H9 (cell line): Measurements from ENCODE around the gene KCNIP1. TPM values are rescaled to one million over a fixed set of nuclear protein-coding genes. Genes with fewer than 3 reads are reported as not detected.

Experiments used
- DNase-seq: peaks from one replicate; pipeline ENCODE4 v3.0.0-alpha.2; 2017
- H2AFZ ChIP-seq: one replicate; pipeline ENCODE4 v1.6.1; 2013; ENCODE audit warnings: mild to moderate bottlenecking, low read length, control low read depth, moderate library complexity
- H2AK5ac ChIP-seq: 2 replicates; pipeline ENCODE4 v1.6.1; 2013; ENCODE audit warnings: low read length, control low read depth, mixed read lengths; ENCODE audit not compliant: insufficient read length
- H2BK120ac ChIP-seq: one replicate; pipeline ENCODE4 v1.6.1; 2013; ENCODE audit warnings: low read depth, mild to moderate bottlenecking, low read length, control low read depth, inconsistent platforms; ENCODE audit not compliant: poor library complexity, severe bottlenecking
- H2BK12ac ChIP-seq: 2 replicates; pipeline ENCODE4 v1.6.1; 2013; ENCODE audit warnings: low read length, control low read depth, mixed read lengths, low read depth; ENCODE audit not compliant: insufficient read length
- H2BK15ac ChIP-seq: 2 replicates; pipeline ENCODE4 v1.6.1; 2013; ENCODE audit warnings: low read depth, low read length, control low read depth
- H2BK20ac ChIP-seq: one replicate; pipeline ENCODE4 v1.6.1; 2013; ENCODE audit warnings: low read depth, mild to moderate bottlenecking, low read length, control low read depth, inconsistent platforms; ENCODE audit not compliant: poor library complexity, severe bottlenecking
- H2BK5ac ChIP-seq: 2 replicates; pipeline ENCODE4 v1.6.1; 2013; ENCODE audit warnings: low read length, control low read depth, mixed read lengths; ENCODE audit not compliant: insufficient read length
- H3K14ac ChIP-seq: 2 replicates; pipeline ENCODE4 v1.6.1; 2013; ENCODE audit warnings: low read length, control low read depth; ENCODE audit not compliant: insufficient read depth
- H3K18ac ChIP-seq: 2 replicates; pipeline ENCODE4 v1.6.1; 2013; ENCODE audit warnings: low read depth, mild to moderate bottlenecking, mixed read lengths, low read length, control low read depth; ENCODE audit not compliant: insufficient read length
- H3K23ac ChIP-seq: 2 replicates; pipeline ENCODE4 v1.6.1; 2013; ENCODE audit warnings: low read length, control low read depth, mixed read lengths, low read depth; ENCODE audit not compliant: insufficient read length
- H3K23me2 ChIP-seq: 2 replicates; pipeline ENCODE4 v1.6.1; 2013; ENCODE audit warnings: low read depth, mild to moderate bottlenecking, mixed read lengths, low read length, control low read depth; ENCODE audit not compliant: insufficient read length, poor library complexity, severe bottlenecking
- H3K27ac ChIP-seq: 2 replicates; pipeline ENCODE4 v1.5.1; 2013; ENCODE audit warnings: low read length, control low read depth, mixed read lengths, low read depth; ENCODE audit not compliant: insufficient read length
- H3K27me3 ChIP-seq: 2 replicates; pipeline ENCODE4 v1.6.1; 2013; ENCODE audit warnings: low read length, control low read depth, inconsistent platforms; ENCODE audit not compliant: insufficient read depth
- H3K4ac ChIP-seq: 2 replicates; pipeline ENCODE4 v1.6.1; 2013; ENCODE audit warnings: low read depth, mild to moderate bottlenecking, control low read depth, inconsistent platforms, low read length, moderate library complexity
- H3K4me1 ChIP-seq: 2 replicates; pipeline ENCODE4 v1.6.1; 2013; ENCODE audit warnings: low read length, control low read depth, inconsistent platforms; ENCODE audit not compliant: insufficient read depth
- H3K4me2 ChIP-seq: 2 replicates; pipeline ENCODE4 v1.6.1; 2013; ENCODE audit warnings: low read length, control low read depth, mixed read lengths; ENCODE audit not compliant: insufficient read length, insufficient read depth
- H3K56ac ChIP-seq: 2 replicates; pipeline ENCODE4 v1.6.1; 2013; ENCODE audit warnings: low read depth, mild to moderate bottlenecking, mixed read lengths, low read length, control low read depth; ENCODE audit not compliant: insufficient read length
- H3K79me1 ChIP-seq: 2 replicates; pipeline ENCODE4 v1.6.1; 2013; ENCODE audit warnings: low read depth, mild to moderate bottlenecking, moderate library complexity, low read length, control low read depth, inconsistent platforms; ENCODE audit not compliant: insufficient read depth, poor library complexity, severe bottlenecking
- H3K79me2 ChIP-seq: 2 replicates; pipeline ENCODE4 v1.6.1; 2013; ENCODE audit warnings: low read length, control low read depth, inconsistent platforms; ENCODE audit not compliant: insufficient read depth
- H3K9ac ChIP-seq: 2 replicates; pipeline ENCODE4 v1.6.1; 2013; ENCODE audit warnings: low read length, control low read depth, mixed read lengths; ENCODE audit not compliant: insufficient read length; ENCODE audit errors: extremely low read depth
- H3K9me3 ChIP-seq: one replicate; pipeline ENCODE4 v1.6.1; 2013; ENCODE audit warnings: low read depth, low read length, inconsistent platforms; ENCODE audit not compliant: control insufficient read depth
- H3T11ph ChIP-seq: one replicate; pipeline ENCODE4 v1.6.1; 2013; ENCODE audit warnings: mild to moderate bottlenecking, low read length, control low read depth, inconsistent platforms
- H4K20me1 ChIP-seq: one replicate; pipeline ENCODE4 v1.6.1; 2013; ENCODE audit not compliant: control insufficient read depth, insufficient read length, insufficient read depth
- H4K5ac ChIP-seq: 2 replicates; pipeline ENCODE4 v1.6.1; 2013; ENCODE audit warnings: low read depth, mild to moderate bottlenecking, mixed read lengths, low read length, control low read depth; ENCODE audit not compliant: insufficient read length
- H4K8ac ChIP-seq: replicated peaks from 2 replicates; pipeline ENCODE4 v1.6.1; 2013; ENCODE audit warnings: low read length, control low read depth, mixed read lengths, low read depth; ENCODE audit not compliant: insufficient read length
- H4K91ac ChIP-seq: 2 replicates; pipeline ENCODE4 v1.6.1; 2013; ENCODE audit warnings: low read depth, mild to moderate bottlenecking, moderate library complexity, mixed read lengths, low read length, control low read depth; ENCODE audit not compliant: insufficient read length
- H3K27ac Mint-ChIP-seq, 3 experiments: 2 replicates in 2 of 3; 3 replicates in 1 of 3; pipeline ENCODE4 v1.8.0; 2020 to 2021; ENCODE audit warnings: mixed read lengths in 3 of 3, mild to moderate bottlenecking in 1 of 3, moderate library complexity in 1 of 3
- H3K27me3 Mint-ChIP-seq: 2 replicates; pipeline ENCODE4 v1.8.0; 2021; ENCODE audit warnings: low read depth, mild to moderate bottlenecking, moderate library complexity, mixed read lengths
- H3K36me3 Mint-ChIP-seq, 3 experiments: 2 replicates in 2 of 3; 3 replicates in 1 of 3; pipeline ENCODE4 v1.8.0; 2020 to 2021; ENCODE audit warnings: low read depth in 3 of 3, mixed read lengths in 3 of 3; ENCODE audit not compliant: insufficient read depth in 1 of 3
- H3K4me1 Mint-ChIP-seq, 2 experiments: 2 replicates each; pipeline ENCODE4 v1.8.0; 2020; ENCODE audit warnings: mixed read lengths in 2 of 2
- H3K4me3 Mint-ChIP-seq, 2 experiments: 2 replicates in 1 of 2; 3 replicates in 1 of 2; pipeline ENCODE4 v1.8.0; 2020 to 2021; ENCODE audit warnings: mild to moderate bottlenecking in 2 of 2, mixed read lengths in 2 of 2, moderate library complexity in 1 of 2
- H3K9me3 Mint-ChIP-seq, 2 experiments: 2 replicates in 1 of 2; 3 replicates in 1 of 2; pipeline ENCODE4 v1.8.0; 2020; ENCODE audit warnings: mild to moderate bottlenecking in 2 of 2, mixed read lengths in 2 of 2, moderate library complexity in 1 of 2
- CTCF ChIP-seq: fragments of 200-600 bp; sonication (generic); conservative IDR thresholded peaks from 3 replicates; pipeline ENCODE4 v1.8.0; 2021; ENCODE audit warnings: antibody characterized with exemption, mild to moderate bottlenecking
- WGBS: extraction: QIAGEN DNeasy Blood & Tissue Kit; methylation state at CpG from one replicate; pipeline ENCODE4 v1.1.7; 2013; ENCODE audit warnings: missing lambda C conversion rate, low lambda C conversion rate, mixed read lengths; ENCODE audit not compliant: insufficient read length; ENCODE audit errors: extremely low coverage; 5-methylcytosine and 5-hydroxymethylcytosine counted together
- total RNA-seq: library from RNA; stranded (reverse); gene quantifications from 2 replicates; pipeline ENCODE4 v1.2.1, GENCODE V29; 2021

KCNIP1 gene
- total RNA-seq, 1 experiment from 2014 or later = 0.63 TPM

- H3K79me1 ChIP-seq = no peaks in the 10 kb centered on the region
- H3K79me2 ChIP-seq = no peaks in the 10 kb centered on the region
- H3K56ac ChIP-seq = no peak overlapping the region
- Mint-ChIP-seq H3K4me1 (peaks cover 7 to 18% of the 10 kb centered on the region in 2 experiments), H3K36me3 (peaks cover 0 to 7% (median 0%) of the 10 kb centered on the region in 3 experiments; a peak in 2 of 7 replicates), H3K4me3 (no peak overlapping the region), H3K9me3 (peaks cover 6 to 8% of the 10 kb centered on the region in 2 experiments; a peak in 4 of 5 replicates), H3K27ac (no peak overlapping the region), H3K27me3 (peaks cover 9% of the 10 kb centered on the region)
- no peak overlapping the region for H2AFZ ChIP-seq
- no peak overlapping the region for H2AK5ac ChIP-seq
- H2BK15ac ChIP-seq = no peak overlapping the region
- no peak overlapping the region for H3K23ac ChIP-seq
- no peak overlapping the region for H2BK20ac ChIP-seq
- no peak overlapping the region for H3K14ac ChIP-seq
- H4K5ac ChIP-seq = no peak overlapping the region
- H3K4me1 ChIP-seq = no peaks in the 10 kb centered on the region
- no peak overlapping the region for H3K18ac ChIP-seq
- no peak overlapping the region for H2BK12ac ChIP-seq
- H3K27me3 ChIP-seq = no peaks in the 10 kb centered on the region
- no peak overlapping the region for H4K91ac ChIP-seq
- H3K9me3 ChIP-seq = no peaks in the 10 kb centered on the region
- H3K23me2 ChIP-seq = no peaks in the 10 kb centered on the region
- TF ChIP-seq CTCF = no peak
- no peak overlapping the region for H2BK5ac ChIP-seq
- no peak overlapping the region for H3T11ph ChIP-seq
- H3K27ac ChIP-seq = no peak overlapping the region
- no peak overlapping the region for H4K8ac ChIP-seq
- no peak overlapping the region for H3K4me2 ChIP-seq
- no peak overlapping the region for H2BK120ac ChIP-seq
- H3K9ac ChIP-seq = no peak overlapping the region
- no CpG with 5 or more reads among the region's 4 CpGs for WGBS
- no peak for DNase-seq
- no peaks in the 10 kb centered on the region for H4K20me1 ChIP-seq
- H3K4ac ChIP-seq = no peak overlapping the region
Measured at GRCh38 chr5:170573114-170573513, 69.3 kb downstream of the KCNIP1 start.
